Activated CD8-positive, alpha-beta memory T cell treated with anti-CD3 and anti-CD28 coated beads, Interleukin-2, amount 50 U/mL, for 1 hour (primary cell): ENCODE results near the gene FTSJ3.
"Not testable (repeated sequence)": the region's sequence is repeated elsewhere in the genome, so short reads cannot be mapped to it uniquely, and the experiment has no call there.

ENCODE experiments used
- DNase-seq: peaks from one replicate; pipeline ENCODE4 v3.0.0-alpha.2; 2020; ENCODE audit errors: extremely low read depth

The FTSJ3 gene, protein sequence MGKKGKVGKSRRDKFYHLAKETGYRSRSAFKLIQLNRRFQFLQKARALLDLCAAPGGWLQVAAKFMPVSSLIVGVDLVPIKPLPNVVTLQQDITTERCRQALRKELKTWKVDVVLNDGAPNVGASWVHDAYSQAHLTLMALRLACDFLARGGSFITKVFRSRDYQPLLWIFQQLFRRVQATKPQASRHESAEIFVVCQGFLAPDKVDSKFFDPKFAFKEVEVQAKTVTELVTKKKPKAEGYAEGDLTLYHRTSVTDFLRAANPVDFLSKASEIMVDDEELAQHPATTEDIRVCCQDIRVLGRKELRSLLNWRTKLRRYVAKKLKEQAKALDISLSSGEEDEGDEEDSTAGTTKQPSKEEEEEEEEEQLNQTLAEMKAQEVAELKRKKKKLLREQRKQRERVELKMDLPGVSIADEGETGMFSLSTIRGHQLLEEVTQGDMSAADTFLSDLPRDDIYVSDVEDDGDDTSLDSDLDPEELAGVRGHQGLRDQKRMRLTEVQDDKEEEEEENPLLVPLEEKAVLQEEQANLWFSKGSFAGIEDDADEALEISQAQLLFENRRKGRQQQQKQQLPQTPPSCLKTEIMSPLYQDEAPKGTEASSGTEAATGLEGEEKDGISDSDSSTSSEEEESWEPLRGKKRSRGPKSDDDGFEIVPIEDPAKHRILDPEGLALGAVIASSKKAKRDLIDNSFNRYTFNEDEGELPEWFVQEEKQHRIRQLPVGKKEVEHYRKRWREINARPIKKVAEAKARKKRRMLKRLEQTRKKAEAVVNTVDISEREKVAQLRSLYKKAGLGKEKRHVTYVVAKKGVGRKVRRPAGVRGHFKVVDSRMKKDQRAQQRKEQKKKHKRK

DNA sequence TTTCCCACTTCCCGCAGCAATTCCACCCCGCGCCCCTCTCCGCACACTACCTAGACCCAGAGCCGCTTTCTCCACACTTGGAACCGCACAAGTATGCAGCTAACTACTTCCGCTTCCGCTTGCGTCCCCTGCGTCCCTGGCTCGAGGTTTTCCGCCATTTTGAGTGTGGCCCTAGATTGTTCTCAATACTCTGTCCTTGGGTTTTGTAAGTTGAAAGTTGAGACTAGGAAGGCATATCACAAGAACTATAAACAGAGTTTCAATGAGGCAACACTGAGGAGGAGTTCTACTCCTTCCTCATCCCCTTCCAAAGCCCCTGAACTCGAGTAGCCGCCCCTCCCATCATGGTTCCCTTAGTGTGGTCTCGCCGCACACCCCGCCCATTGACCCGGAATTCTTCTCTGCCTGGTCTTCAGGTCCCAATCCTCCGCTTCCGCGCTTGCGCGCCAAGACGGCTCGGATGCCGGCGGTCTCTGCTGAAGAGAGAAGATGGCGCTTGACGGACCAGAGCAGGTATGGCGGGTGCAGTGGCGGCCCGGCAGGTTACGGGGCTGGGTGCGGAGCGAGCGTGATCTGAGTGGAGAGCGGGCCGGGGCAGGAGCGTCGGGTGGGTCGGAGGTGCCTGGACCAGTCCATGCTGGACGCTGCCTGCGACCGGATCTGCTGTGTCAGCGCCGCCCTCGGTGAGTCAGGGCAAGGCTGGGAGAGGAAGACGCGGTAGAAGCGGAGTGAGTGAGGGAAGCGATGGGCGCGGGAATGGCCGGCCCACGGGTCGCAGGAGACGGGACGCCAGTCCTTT is at the start of gene FTSJ3, which contains the start of gene PSMC5:
FTSJ3 (minus strand) TSS at position 662 of the 799 bp plus-strand sequence. CDS start 761 bp downstream, outside the sequence.
PSMC5 (plus strand) TSS at position 430 of the 799 bp plus-strand sequence; CDS start at position 490, 60 bp downstream.
- DNase-seq = peak; percentile 87

DNA sequence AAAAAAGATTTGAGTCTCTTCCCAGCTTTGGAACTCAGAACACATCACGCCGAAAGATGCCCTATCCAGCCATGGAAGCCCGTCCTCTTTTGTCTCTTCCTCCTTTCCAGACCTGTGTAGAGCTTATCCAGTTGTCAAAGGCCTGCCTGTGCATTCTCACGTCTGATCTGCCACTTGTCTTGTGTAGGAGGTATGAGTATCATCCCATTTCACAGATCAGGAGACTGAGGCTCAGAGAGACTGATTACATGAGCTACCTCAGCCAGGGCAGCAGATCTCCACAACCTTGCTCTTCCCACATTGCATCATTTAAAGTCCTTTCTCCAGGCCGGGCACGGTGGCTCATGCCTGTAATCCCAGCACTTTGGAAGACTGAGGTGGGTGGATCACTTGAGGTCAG is 47.2 kb upstream of the FTSJ3 start:
- not testable (repeated sequence) for DNase-seq

DNA sequence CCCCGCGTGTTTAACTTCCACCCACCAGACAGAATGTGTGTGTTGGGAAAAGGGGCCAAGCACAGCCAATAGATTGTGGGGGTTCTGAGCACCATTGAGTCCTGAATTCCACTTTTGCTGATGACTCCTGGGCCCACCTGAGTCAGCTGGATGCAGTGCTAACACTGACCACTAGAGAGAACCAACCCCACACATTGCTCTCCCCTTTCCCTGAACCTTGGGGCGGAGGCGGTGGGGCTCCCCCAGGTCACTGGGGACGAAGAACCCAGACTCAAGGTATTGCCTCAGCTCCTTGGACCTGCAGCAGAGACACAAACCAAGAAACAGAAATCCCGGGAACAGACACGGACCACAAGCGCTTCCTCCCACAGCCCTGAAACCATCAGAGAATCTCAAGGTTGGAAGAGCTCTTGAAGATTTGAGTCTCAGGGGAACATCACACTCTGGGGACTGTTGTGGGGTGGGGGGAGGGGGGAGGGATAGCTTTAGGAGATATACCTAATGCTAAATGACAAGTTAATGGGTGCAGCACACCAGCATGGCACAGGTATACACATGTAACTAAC is 46.7 kb upstream of the FTSJ3 start:
- not testable (repeated sequence) for DNase-seq

DNA sequence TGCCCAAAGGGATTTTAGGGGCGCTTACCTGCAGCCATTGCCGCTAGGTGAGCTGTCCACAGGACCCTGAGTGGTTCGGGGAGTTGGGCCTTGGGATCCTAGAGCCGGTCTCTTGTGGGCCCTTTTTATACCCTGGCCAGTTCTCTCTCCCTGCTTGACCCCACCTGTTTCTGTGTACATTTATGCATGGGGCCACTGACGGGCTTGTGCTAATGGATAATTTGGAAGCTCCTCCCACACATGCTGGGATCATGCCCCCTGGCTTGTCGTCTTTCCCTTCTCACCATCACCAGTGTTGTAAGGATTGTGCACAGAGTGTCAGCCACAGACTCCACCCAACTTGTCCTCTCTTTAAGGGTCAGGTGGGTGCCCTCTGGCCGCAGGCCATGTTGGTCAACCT is 46.1 kb upstream of the FTSJ3 start, which contains the start of gene CSH2:
CSH2 (minus strand) TSS at position 101 of the 400 bp plus-strand sequence; CDS start at position 38, 63 bp downstream.
- DNase-seq = not testable (repeated sequence)

DNA sequence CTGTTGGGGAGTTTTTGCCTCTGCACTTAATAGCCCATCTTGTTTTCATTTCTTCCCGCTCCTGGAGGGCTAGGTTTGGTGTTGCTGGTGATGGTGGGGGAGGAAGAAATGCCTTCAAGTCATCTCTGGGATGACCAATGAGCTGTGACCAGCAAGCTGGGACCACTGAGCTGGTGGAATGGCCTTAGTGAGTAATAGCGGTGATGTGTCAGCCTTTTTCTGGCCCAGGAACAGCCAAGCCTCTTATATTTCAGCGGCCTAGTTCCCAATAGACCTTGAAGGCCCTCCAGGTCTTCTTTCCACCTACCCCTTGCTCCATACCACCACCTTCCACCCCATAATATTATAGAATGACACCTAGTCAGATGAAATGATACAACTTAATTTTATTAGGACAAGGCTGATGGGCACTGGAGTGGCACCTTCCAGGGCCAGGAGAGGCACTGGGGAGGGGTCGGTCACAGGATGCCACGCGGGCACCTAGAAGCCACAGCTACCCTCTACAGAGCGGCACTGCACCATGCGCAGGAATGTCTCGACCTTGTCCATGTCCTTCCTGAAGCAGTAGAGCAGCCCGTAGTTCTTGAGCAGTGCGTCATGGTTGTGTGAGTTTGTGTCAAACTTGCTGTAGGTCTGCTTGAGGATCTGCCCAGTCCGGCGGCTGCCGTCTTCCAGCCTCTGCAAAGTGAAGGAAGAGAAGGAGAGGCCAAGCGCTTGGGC is 44.3 kb upstream of the FTSJ3 start:
- not testable (repeated sequence) for DNase-seq

DNA sequence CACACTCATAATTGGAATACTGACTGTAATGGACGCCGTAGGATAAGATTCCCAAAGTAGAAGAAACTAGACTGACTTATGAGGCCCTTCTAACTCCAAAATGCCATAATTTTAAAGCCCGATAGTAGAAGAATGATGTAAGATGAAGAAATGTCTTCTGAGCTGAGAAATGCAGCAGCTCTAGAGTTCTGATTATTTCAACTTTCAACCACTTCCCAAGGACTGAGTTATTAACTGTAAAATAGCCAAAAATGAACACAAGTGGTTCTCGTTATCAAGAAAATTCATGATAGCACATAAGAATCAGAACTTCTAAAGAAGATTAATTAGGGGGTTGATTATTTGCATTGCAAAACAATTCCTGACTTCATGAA is 42.8 kb upstream of the FTSJ3 start:
- not testable (repeated sequence) for DNase-seq

- DNase-seq = not testable (repeated sequence)
Measured at GRCh38 chr17:63869491-63870291, 42.2 kb upstream of the FTSJ3 start.

- not testable (repeated sequence) for DNase-seq
Measured at GRCh38 chr17:63866625-63867024, 39.2 kb upstream of the FTSJ3 start.

DNA sequence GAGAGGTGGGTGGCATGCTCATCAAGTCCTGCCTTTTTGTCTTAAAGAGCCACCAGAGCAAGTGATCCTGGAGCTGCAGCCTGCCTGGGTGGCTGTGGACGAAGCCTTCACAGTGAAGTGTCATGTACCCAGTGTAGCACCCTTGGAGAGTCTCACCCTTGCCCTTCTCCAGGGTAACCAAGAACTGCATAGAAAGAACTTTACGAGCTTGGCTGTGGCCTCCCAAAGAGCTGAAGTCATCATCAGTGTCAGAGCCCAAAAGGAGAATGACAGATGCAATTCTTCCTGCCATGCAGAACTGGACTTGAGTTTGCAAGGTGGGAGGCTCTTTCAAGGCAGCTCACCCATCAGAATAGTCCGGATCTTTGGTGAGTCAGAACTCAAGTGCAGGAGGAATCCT is 31.8 kb upstream of the FTSJ3 start:
- no peak for DNase-seq

- DNase-seq = not testable (repeated sequence)
Measured at GRCh38 chr17:63856425-63856824, 29.0 kb upstream of the FTSJ3 start.

- DNase-seq = no peak
Measured at GRCh38 chr17:63855185-63855584, 27.7 kb upstream of the FTSJ3 start.

GRCh38 chr17:63854709-63855108 is 27.2 kb upstream of the FTSJ3 start:
- no peak for DNase-seq

DNA sequence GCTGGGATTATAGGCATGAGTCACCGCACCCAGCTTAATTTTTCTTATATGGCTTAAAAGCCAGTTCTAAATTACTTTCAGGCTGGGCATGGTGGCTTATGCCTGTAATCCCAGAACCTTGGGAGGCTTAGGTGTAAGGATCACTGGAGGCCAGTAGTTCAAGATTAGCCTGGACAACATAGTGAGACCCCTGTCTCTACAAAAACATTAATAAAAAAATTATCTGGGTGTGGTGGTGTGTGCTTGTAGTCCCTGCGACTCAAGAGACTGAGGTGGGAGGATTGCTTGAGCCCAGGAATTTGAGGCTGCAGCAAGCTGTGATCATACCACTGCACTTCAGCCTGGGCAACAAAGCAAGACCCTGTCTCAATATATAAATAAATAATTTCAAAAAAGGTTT is 25.8 kb upstream of the FTSJ3 start:
- DNase-seq = no peak

- no peak for DNase-seq
Measured at GRCh38 chr17:63850401-63850800, 22.9 kb upstream of the FTSJ3 start.

DNA sequence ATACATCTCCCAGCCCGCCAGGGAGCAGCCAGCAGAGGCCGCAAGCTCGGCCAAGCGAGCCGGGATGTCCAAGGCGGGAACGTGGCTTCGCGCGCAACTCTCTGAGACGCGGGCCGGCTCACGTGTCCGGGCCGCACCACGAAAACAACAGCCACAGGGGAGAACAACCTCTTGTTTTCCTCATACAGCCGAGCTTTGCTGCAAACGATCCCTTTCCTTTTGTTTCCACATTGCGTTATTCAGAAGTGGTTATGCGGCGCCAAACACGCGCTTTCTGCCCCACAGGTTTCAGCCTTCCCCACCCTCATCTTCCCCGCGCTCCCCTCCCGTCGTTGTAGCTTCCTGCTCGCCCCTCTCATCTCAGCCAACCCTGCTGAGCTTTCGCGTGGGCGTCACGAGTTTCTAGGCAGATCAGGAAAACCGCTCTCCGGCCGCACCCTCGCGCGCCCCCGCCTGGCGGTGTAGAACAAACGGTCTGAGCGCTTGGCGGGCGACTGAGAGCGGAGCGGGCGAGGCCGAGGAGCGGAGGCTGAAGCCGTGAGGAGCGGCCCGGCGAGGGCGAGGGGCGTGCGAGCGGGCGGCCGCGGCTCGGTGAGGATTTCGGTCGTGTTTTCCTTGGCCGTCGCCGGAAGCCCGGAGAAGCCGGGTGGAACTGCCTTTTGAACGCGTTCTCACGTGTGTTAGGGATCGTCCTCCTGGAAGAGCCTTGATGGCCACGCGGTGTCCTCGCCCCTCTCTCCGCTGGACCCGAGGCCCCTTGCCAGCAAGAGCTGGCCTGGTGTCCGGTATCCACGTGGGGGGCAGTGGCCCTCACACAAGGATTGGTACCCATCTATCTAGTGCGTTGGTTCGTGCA is 21.6 kb upstream of the FTSJ3 start:
- DNase-seq = peak; percentile 82

GRCh38 chr17:63847525-63848249 is 20.2 kb upstream of the FTSJ3 start:
- DNase-seq = no peak

DNA sequence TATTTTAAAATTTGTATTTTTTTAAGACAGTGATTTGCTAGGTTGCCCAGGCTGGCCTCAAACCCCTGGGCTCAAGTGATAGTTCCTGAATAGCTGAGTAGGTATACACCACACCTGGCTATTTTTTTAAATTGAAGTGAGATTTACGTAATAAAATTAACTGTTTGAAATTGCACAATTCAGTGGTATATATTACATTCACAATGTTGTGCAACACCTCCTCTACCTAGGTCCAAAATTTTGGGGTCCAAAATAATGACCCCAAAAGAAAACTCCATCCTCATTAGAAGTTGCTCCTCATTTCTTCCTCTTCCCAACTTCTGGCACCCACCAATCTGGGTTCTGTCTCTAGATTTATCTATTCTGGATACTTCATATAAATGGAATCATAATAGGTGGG is 18.0 kb upstream of the FTSJ3 start:
- DNase-seq = no peak
